Activated naive CD8-positive, alpha-beta T cell treated with anti-CD3 and anti-CD28 coated beads for 36 hours (primary cell): Measurements from ENCODE around the gene TMEM184A. TPM values are rescaled to one million over a fixed set of nuclear protein-coding genes. Genes with fewer than 3 reads are reported as not detected.

ENCODE experiments used
- DNase-seq: peaks from one replicate; pipeline ENCODE4 v3.0.0; 2021
- H3K27ac Mint-ChIP-seq: one replicate; pipeline ENCODE4 v1.8.0; 2022; ENCODE audit warnings: mild to moderate bottlenecking, moderate library complexity, mixed read lengths
- H3K27me3 Mint-ChIP-seq: one replicate; pipeline ENCODE4 v1.8.0; 2022; ENCODE audit warnings: mild to moderate bottlenecking, mixed read lengths
- H3K36me3 Mint-ChIP-seq: one replicate; pipeline ENCODE4 v1.8.0; 2021; ENCODE audit warnings: mild to moderate bottlenecking, mixed read lengths
- H3K4me1 Mint-ChIP-seq: one replicate; pipeline ENCODE4 v1.8.0; 2021; ENCODE audit warnings: mixed read lengths
- H3K4me3 Mint-ChIP-seq: one replicate; pipeline ENCODE4 v1.8.0; 2022; ENCODE audit warnings: mild to moderate bottlenecking, moderate library complexity, mixed read lengths
- H3K9me3 Mint-ChIP-seq: one replicate; pipeline ENCODE4 v1.8.0; 2022; ENCODE audit warnings: mixed read lengths
- total RNA-seq, 2 experiments: library from RNA; stranded (reverse); gene quantifications; one replicate each; pipeline ENCODE4 v1.2.3, GENCODE V29; 2021

Gene TMEM184A
- total RNA-seq, 2 experiments from 2014 or later, result 0.14 to 0.22 TPM

DNA sequence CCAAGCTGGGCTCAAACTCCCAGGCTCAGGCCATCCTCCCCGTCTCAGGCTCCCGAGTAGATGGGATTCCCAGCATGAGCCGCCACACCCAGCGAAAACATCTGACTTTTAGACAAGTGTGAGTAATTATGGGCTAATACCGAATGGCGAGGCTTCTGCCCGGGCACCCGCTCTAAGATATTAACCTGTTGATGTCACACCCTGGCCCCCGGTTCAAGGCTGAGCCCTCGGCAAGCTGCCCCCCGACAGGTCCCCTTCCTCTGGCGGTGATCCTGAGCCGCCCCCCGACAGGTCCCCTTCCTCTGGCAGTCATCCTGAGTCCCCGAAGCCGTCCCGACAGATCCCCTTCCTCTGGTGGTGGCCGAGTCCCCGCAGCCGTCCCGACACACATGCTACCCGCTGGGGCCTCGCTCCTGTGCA, 8.6 kb upstream of the TMEM184A start:
- Mint-ChIP-seq H3K36me3 (peaks cover 16% of the 10 kb centered on the region), H3K4me3 (no peak overlapping the region), H3K27me3 (no peaks in the 10 kb centered on the region), H3K9me3 (no peaks in the 10 kb centered on the region), H3K4me1 (peaks cover 15% of the 10 kb centered on the region), H3K27ac (no peak overlapping the region)
- DNase-seq, result no peak

DNA sequence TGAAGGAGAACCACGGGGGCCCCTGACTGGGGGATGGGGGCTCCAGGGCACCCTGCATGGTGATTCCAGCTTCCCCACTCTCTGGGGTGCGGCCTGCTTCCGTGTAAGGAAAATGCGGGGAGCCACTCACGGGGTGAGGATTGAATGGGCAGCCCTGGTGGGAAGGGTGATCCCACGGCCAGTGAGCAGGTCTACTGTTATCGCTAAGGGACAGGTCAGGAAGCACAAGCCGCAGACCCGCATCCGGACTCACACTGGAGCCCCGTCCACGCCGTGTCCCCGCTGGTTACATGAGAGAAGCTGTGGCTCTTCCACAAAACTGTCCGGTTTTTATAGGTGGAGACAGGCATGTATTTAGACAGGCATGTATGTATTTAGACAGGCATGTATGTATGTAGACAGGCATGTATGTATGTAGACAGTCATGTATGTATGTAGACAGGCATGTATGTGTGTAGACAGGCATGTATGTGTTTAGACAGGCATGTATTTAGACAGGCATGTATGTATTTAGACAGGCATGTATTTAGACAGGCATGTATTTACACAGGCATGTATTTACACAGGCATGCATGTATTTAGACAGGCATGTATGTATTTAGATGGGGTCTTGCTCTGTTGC, 8.1 kb upstream of the TMEM184A start:
- Mint-ChIP-seq H3K27me3 (no peaks in the 10 kb centered on the region), H3K4me3 (no peak overlapping the region), H3K27ac (no peak overlapping the region), H3K36me3 (peaks cover 15% of the 10 kb centered on the region), H3K4me1 (peaks cover 14% of the 10 kb centered on the region), H3K9me3 (no peaks in the 10 kb centered on the region)
- DNase-seq, result no peak

DNA sequence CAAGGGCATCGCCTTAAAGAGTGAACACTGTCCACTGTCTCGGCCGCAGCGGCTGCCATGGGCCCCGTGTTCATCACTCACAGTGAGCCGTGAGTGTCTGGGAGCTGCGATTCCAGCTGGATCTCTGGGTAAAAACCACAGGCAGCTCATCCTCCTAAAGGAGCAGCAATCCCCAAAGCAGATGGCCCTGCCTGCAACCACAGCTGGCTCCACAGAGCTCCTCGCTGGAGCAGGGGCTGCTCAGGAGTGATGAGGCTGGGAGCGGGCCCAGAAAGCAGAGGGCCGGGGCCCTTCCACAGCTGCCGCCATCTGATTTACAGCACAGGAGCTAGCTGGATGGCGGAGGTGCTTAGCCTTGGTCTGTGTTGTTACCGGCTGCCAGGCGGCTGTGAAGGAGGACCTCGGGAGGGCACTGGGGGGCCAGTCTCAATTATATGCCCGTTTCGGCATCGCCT, 6.6 kb upstream of the TMEM184A start:
- Mint-ChIP-seq H3K4me1 (peaks cover 2% of the 10 kb centered on the region), H3K4me3 (no peak overlapping the region), H3K9me3 (no peaks in the 10 kb centered on the region), H3K27ac (no peak overlapping the region), H3K36me3 (peaks cover 8% of the 10 kb centered on the region), H3K27me3 (no peaks in the 10 kb centered on the region)
- DNase-seq, result no peak

DNA sequence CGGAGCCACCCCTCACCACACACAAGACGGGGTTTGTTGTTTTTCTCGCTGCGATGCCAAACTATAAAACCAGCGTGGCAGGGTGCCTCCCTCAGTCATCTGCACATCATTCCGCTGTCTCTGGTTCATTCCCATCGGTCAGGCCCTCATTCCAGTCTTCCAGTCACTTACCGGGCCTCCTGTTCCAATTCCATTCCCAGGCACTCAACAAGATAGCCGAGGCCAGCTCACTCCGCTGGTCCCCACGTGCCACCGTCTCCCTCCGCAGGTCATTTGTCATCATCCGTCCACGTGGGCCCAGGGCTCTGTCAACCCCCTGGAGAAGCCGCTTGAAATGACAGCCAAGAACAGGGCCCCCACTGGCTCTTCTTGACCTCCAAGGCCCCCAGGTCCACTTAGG, 6.1 kb upstream of the TMEM184A start:
- Mint-ChIP-seq H3K4me1 (no peaks in the 10 kb centered on the region), H3K4me3 (no peak overlapping the region), H3K36me3 (peaks cover 5% of the 10 kb centered on the region), H3K27me3 (no peaks in the 10 kb centered on the region), H3K27ac (no peak overlapping the region), H3K9me3 (no peaks in the 10 kb centered on the region)
- no peak for DNase-seq

DNA sequence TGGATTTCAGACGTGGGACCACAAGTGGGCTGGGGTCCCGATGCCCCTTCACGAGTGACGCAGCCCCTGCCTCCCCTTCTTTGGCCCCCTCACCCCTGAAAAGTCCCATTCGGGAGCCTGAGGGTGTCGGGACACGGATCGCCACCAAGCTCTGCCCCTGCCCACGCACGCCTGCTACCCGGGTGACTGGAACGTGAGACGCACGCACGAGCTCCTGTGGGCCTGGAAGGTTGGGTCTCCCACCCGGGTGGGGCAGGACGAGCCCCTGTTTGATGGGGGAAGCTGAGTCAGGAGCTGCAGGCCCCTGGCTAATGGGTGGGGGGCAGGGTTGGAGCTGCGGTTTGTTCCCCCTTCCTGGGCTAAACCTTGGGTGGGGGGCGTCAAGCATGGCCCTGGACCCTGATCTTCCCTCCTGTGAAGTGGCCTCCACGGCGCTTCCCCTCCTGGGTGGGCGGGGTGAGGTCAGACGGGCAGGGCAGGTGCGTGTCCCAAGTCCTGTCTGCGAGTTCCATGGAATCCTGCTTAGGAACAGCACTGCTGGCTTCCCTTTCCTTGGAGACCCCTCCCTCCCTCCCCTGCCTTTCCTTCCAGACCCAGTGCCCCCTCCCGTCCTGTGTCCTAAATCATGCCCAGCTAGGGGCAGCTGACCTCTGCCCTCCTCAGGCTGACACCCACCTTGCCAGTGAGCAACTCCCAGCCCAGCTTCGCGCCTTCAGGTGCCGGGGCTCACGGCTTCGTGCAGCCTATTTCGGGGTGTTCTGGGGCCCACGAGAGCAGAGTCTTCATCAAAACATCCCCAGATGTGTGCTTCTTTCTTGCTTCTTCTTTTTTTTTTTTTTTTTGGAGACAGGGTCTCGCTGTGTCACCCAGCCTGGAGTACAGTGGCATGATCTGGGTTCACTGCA, 5.3 kb upstream of the TMEM184A start:
- Mint-ChIP-seq H3K27ac (no peak overlapping the region), H3K4me1 (peaks cover 2% of the 10 kb centered on the region), H3K4me3 (no peak overlapping the region), H3K27me3 (no peaks in the 10 kb centered on the region), H3K9me3 (no peaks in the 10 kb centered on the region), H3K36me3 (peaks cover 5% of the 10 kb centered on the region)
- no peak for DNase-seq

DNA sequence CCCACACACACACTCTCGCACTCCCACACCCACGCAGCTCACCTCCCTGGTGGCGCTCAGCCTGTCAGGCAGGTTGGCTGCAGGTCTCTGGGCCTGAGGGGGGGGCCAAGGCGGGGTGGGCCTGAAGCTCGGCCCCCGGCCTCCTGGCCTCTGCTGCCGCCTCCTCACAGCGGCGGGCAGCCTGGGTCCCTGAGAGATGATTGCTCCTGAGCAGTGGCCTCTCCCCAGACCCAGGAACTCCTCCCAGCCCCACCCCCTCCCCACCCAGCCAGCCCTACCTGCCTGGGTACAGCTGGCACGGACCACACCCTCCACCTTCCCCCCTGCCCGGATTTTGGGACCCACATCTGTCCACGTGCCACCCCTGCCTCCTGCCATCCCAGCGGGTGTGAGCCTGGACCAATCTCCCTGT, 4.6 kb upstream of the TMEM184A start:
- Mint-ChIP-seq H3K27me3 (no peaks in the 10 kb centered on the region), H3K9me3 (no peaks in the 10 kb centered on the region), H3K27ac (no peak overlapping the region), H3K4me3 (no peak overlapping the region), H3K4me1 (peaks cover 3% of the 10 kb centered on the region), H3K36me3 (peaks cover under 1% of the 10 kb centered on the region)
- DNase-seq, result no peak

DNA sequence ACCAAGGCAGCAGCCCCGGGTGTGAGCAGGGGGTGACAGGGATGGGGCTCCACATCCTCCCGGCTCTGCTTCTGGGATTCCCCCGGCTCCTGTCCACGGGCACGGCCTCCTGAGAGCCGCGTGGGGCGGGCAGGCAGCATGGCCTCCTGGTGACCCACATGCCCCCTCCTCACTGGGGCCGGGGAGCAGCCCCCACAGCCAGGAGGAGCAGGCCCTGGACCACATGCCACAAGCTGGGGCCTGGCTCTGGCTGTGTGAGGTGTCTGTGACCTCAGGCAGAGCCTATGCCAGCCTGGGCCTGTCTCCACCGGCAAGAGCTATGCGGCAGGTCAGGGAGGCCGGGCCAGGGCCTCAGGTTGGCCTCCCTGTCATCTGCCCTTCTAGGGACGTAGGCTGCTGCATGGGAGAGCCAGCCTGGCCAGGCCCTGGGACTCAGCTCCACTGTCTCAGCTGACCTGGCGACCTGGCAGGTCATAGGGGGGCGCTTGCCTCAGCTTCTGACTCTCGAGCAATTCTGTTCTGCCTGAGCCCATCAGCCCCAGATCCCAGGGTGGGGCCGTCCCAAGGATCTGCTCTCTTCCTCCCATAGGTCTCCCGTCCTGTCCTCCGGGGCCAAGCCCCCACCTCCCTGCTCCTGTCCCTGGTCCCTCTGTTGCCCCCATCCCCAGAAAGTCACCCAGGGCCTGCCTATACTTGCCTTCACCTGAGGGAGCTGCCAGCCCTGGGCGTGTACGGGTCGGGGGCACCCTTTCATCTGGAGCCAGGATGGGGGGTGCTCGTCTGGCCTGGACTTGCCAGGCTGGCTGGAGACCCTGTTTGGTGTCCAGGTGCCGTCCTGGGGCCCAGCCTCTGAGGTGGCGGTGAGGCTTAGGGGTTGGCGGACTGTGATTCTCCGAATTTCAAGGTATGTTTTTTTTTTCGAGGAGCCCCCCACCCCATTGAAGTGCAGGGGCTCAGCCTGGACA, 3.9 kb upstream of the TMEM184A start:
- H3K9me3 Mint-ChIP-seq, result no peaks in the 10 kb centered on the region
- peaks cover 3% of the 10 kb centered on the region for H3K4me1 Mint-ChIP-seq
- no peak overlapping the region for H3K27ac Mint-ChIP-seq
- no peak for DNase-seq
- no peaks in the 10 kb centered on the region for H3K36me3 Mint-ChIP-seq
- no peak overlapping the region for H3K4me3 Mint-ChIP-seq
- no peaks in the 10 kb centered on the region for H3K27me3 Mint-ChIP-seq

DNA sequence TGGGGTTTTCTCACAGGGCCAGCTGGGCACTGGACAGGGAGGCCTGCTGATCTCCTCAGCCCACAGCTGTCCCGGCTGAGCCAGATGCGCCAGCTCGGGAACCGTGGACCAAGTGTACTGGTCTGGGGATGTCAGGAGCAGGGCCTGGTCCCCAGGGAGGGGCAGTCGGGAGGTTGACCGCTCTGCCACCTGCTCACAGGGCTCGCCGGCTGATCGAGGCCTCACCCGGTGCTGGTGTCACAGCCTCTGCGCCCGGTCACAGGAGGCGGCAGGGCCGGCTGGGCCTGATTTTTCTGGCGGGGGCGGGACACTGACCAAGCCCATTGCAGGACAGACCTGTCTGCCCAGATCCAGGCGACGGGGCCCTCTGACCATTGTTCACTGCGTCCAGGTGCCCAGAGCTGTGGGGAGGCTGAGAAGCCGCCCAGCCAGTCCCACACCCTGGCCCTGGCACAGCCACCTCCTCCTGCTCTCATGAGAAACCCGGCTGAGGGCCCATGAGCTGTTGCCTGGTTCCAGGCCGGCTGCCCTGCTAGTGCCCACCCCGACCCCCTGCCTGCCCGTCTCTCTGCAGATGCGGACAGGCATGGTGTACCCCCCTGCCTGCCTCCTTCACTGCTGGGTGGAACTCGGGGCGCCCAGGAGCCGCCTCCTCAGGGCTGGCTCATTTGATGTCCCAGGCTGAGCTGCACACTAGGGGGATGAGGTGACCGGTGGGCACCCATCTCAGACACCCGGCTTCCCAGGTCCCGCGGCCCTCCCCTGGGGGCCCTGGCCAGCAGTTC, 3.0 kb upstream of the TMEM184A start:
- H3K36me3 Mint-ChIP-seq, result no peaks in the 10 kb centered on the region
- no peak for DNase-seq
- no peaks in the 10 kb centered on the region for H3K27me3 Mint-ChIP-seq
- H3K9me3 Mint-ChIP-seq, result no peaks in the 10 kb centered on the region
- no peak overlapping the region for H3K27ac Mint-ChIP-seq
- H3K4me3 Mint-ChIP-seq, result no peak overlapping the region
- peaks cover 3% of the 10 kb centered on the region for H3K4me1 Mint-ChIP-seq

DNA sequence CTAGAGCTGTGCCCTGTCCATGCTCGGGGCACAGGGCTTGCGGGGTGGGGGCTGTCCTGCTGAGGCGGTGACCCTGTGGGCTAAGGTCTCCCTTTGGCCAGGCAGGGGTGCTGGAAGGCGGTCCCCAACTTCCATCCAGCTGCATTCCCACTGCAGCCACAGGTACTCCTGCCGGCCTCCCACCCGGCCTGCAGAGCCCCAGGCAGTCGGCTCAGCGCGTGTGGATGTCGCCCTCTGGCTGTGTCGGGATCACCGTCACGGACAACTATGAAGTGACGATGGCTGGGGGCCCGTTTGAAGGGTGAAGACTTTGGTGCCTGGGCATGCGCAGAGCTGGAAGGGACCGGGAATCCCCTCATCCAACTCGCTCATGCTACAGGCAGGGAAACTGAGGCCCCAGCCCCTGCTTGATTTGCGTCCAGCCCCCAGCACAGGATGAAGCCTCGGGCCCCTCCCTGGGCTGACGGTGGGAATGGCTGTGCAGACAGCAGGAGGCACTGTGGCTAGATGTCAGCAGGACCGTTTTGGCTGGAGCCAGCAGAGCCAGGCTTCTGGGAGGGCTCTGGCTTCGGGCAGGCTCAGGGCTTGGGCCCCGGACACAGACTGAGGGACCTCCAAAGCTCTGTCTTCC, 2.3 kb upstream of the TMEM184A start:
- no peak overlapping the region for H3K27ac Mint-ChIP-seq
- H3K4me1 Mint-ChIP-seq, result peaks cover 3% of the 10 kb centered on the region
- no peak for DNase-seq
- H3K27me3 Mint-ChIP-seq, result no peaks in the 10 kb centered on the region
- no peak overlapping the region for H3K4me3 Mint-ChIP-seq
- H3K9me3 Mint-ChIP-seq, result no peaks in the 10 kb centered on the region
- no peaks in the 10 kb centered on the region for H3K36me3 Mint-ChIP-seq

DNA sequence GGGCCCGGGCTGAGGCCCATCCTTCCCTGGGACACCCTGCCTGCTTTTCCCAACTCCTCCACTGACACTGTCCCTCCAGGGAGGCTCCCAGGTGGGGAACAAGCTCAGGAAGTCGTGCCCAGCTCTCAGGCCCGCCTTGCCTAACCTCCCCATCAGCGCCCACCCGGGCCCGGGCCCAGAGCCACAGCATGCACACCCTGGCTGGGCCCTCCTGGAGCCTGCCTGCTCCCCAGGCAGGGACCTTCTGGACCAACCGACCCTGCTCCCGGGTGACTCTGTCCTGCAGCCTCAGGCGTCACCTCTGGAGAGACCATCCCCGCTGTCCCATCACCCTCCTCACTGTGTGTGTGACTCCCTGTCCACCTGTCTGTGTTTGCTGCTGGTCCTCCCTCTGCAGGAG, 1.8 kb upstream of the TMEM184A start:
- no peak for DNase-seq
- Mint-ChIP-seq H3K4me1 (peaks cover 3% of the 10 kb centered on the region), H3K9me3 (no peaks in the 10 kb centered on the region)

DNA sequence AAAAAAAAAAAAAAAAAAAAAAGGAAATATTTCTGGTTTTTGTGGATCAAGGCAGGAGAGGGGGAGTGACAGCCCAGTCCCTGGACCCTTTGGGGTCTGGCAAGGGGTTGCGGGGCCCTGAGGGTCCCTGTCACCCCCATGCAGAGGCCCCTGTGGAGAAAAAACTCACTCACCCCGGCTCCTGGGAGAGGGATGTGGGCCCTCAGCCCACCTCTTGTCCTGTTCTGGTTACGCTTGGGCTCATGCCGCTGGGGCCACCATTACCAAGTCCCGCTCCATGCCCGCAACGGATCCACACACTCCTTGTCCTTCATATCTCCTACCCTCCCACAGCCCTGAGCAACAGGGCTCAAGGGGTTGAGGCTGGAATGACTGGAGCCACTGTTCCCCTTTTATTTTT, 1.0 kb upstream of the TMEM184A start:
- Mint-ChIP-seq H3K27ac (no peak overlapping the region), H3K4me3 (no peak overlapping the region), H3K4me1 (peaks cover 3% of the 10 kb centered on the region), H3K27me3 (no peaks in the 10 kb centered on the region), H3K36me3 (no peaks in the 10 kb centered on the region), H3K9me3 (no peaks in the 10 kb centered on the region)
- DNase-seq, result no peak

More for the DNA sequence above, 1.8 kb upstream of the TMEM184A start:
- Mint-ChIP-seq H3K27ac (no peak overlapping the region), H3K4me3 (no peak overlapping the region), H3K27me3 (no peaks in the 10 kb centered on the region), H3K36me3 (no peaks in the 10 kb centered on the region)

DNA sequence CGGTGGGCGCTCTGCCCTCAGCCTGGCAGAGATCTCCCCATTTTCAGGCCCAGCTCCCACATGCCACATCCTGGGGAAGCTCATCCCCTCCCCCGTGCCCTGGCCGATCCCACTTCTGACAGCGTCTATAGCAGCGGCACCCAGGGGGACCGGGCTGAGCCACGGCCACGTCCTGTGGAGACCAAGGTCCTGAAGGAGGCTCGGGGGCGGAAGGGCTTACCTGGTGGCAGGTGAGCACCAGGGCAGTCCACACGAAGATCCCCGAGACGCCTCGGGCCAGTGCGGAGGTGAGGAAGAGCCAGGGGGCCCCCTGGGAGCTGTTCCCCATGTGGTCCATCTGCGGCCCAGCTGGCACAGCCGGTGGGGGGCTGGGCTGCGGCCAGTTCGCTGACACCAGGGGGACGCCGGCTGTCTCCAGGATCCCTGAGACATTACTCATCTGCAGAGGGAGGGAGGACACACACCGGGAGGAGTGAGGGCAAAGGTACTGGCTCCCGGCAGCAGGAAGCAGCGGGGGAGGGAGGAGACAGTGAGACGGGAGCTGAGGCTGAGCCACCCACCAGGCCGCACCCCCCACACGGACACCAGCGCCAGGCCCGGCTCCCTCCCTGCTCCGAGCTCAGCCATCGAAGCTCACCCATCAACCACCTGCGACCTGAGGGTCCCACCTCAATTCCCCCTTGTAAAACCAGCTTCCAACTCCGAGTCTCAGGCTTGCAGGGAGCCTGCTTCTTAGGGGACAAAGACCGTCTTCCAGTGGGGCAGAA, 776 bp downstream of the TMEM184A start:
- peaks cover 3% of the 10 kb centered on the region for H3K4me1 Mint-ChIP-seq
- no peaks in the 10 kb centered on the region for H3K9me3 Mint-ChIP-seq

DNA sequence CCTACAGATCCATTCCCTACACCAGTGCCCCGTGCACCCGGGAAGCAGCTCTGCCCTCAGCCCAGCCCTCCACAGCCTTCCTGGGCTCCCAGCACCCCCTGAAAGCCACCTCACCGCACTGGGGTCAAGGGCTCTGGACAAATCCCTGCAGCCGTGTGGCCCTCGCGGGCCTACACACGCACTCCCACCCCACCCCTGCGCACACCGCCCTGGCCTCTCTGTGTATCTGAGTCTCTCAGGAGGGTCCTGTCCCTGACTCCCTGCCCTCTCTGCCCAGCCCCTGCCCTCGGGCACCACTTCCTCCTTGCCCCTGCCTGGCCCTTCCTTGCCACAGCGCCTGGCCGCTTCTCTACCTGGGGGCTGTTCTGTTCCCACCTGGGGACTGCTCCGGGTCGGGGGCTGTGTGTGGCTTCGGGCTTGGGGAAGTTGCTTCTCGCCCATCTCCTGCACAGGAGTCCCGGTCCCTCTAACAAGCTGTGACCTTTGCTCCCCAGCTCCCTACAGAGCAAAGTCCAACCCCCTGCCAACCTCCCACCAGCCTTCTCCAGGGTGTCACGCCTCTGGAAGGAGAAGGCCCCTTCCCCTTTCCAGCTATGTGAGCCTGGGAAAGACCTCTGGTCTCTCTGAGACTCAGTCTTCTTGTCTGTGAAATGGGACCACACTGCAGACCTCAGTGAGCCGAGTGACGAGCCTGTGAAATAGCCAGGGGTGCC, 1.5 kb downstream of the TMEM184A start:
- H3K27me3 Mint-ChIP-seq, result no peaks in the 10 kb centered on the region
- H3K4me3 Mint-ChIP-seq, result no peak overlapping the region
- no peak for DNase-seq
- H3K36me3 Mint-ChIP-seq, result no peaks in the 10 kb centered on the region
- H3K4me1 Mint-ChIP-seq, result peaks cover 3% of the 10 kb centered on the region
- H3K9me3 Mint-ChIP-seq, result no peaks in the 10 kb centered on the region
- no peak overlapping the region for H3K27ac Mint-ChIP-seq

More for the DNA sequence above, 776 bp downstream of the TMEM184A start:
- DNase-seq, result no peak
- Mint-ChIP-seq H3K4me3 (no peak overlapping the region), H3K36me3 (no peaks in the 10 kb centered on the region), H3K27ac (no peak overlapping the region), H3K27me3 (no peaks in the 10 kb centered on the region)
